GM11168 (cell line): Measurements from ENCODE around the gene EFEMP2.

Source experiments
- in situ Hi-C: fragments of 300-500 bp; cut with MboI; formaldehyde crosslinking; loops from one replicate; pipeline ENCODE4 v1.12.0; 2022; ENCODE audit warnings: low sequenced_read_pairs; ENCODE audit not compliant: unreplicated experiment

The EFEMP2 gene

GRCh38 chr11:65872586-65873317 lies at the start of gene EFEMP2:
EFEMP2 (minus strand) TSS chr11:65872800; CDS start chr11:65872354, 446 bp downstream.
- in situ Hi-C loops = no loop called here

- in situ Hi-C loops = no loop called here
Observed at GRCh38 chr11:65921876-65922275, 49.3 kb upstream of the EFEMP2 start.

GRCh38 chr11:65921033-65921555 lies 48.5 kb upstream of the EFEMP2 start:
- in situ Hi-C loops = no loop called here

GRCh38 chr11:65920372-65920802 lies 47.8 kb upstream of the EFEMP2 start:
- in situ Hi-C loops = no loop called here

GRCh38 chr11:65919573-65920371 lies 47.2 kb upstream of the EFEMP2 start:
- in situ Hi-C loops = no loop called here

GRCh38 chr11:65919141-65919572 lies 46.6 kb upstream of the EFEMP2 start, which contains the start of gene DRAP1:
DRAP1 (plus strand) TSS chr11:65919426; CDS start chr11:65919502, 76 bp downstream.
- in situ Hi-C loops = no loop called here

- in situ Hi-C loops = no loop called here
Observed at GRCh38 chr11:65918211-65919140, 45.9 kb upstream of the EFEMP2 start, which contains the start of gene C11orf68. C11orf68 (minus strand) TSS chr11:65919062; CDS start chr11:65919031, 31 bp downstream.

- in situ Hi-C loops = no loop called here
Observed at GRCh38 chr11:65917434-65918210, 45.0 kb upstream of the EFEMP2 start.

- in situ Hi-C loops = no loop called here
Observed at GRCh38 chr11:65917077-65917433, 44.5 kb upstream of the EFEMP2 start.

- in situ Hi-C loops = no loop called here
Observed at GRCh38 chr11:65916391-65916790, 43.8 kb upstream of the EFEMP2 start.

- in situ Hi-C loops = no loop called here
Observed at GRCh38 chr11:65915821-65916251, 43.2 kb upstream of the EFEMP2 start.

- in situ Hi-C loops = no loop called here
Observed at GRCh38 chr11:65915101-65915820, 42.7 kb upstream of the EFEMP2 start.

- in situ Hi-C loops = no loop called here
Observed at GRCh38 chr11:65912845-65913244, 40.2 kb upstream of the EFEMP2 start.

GRCh38 chr11:65911682-65912568 lies 39.3 kb upstream of the EFEMP2 start:
- in situ Hi-C loops = no loop called here

GRCh38 chr11:65907878-65908277 lies 35.3 kb upstream of the EFEMP2 start:
- in situ Hi-C loops = no loop called here

GRCh38 chr11:65906602-65907001 lies 34.0 kb upstream of the EFEMP2 start:
- in situ Hi-C loops = no loop called here

- in situ Hi-C loops = no loop called here
Observed at GRCh38 chr11:65903715-65904114, 31.1 kb upstream of the EFEMP2 start.

- in situ Hi-C loops = no loop called here
Observed at GRCh38 chr11:65903068-65903481, 30.5 kb upstream of the EFEMP2 start.
